Vagina (tissue), 2 donors: Measurements from ENCODE around the gene SYCP2L.

ENCODE experiments used
- POLR2A ChIP-seq, 2 donors: fragments of 450-650 bp; IDR thresholded peaks; one replicate each; pipeline ENCODE4 v1.6.1; 2017; ENCODE audit warnings: antibody characterized with exemption in 2 of 2, mild to moderate bottlenecking in 2 of 2, moderate library complexity in 2 of 2
- POLR2AphosphoS5 ChIP-seq, 2 donors: sonication (generic); formaldehyde crosslinking; IDR thresholded peaks; one replicate each; pipeline ENCODE4 v1.9.0; 2017; ENCODE audit warnings: antibody characterized with exemption in 2 of 2, mild to moderate bottlenecking in 2 of 2, low read depth in 1 of 2; ENCODE audit not compliant: insufficient read depth in 1 of 2
- TF ChIP-seq, protein P1 (sequence below), 3 experiments: fragments of 450-650 bp in 2 of 3; fragments of 200-600 bp in 1 of 3; sonication (generic) in 1 of 3; IDR thresholded peaks; one replicate each; pipeline ENCODE4 v1.5.1; 2017 to 2019; ENCODE audit warnings: antibody characterized with exemption in 3 of 3, mild to moderate bottlenecking in 2 of 3, moderate library complexity in 2 of 3

DNA sequence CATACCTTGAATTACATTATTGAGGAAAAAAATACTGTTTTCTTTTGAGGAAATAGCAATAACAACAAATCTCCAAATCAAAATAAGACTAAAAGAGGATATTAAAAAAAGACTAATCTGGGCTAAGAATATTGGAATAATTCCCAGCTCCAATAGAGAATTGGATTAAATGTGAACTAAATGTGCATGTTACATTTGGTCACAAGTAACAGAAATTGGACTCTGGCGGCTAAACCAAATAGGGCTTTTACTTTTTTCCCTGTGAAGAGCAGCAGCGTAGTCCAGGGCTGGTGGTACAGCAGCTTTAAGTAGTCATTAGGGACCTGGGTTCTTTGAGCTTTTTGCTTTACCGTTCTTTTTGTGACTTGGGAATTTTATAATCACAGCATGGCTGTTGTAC is 85.3 kb downstream of the SYCP2L start:
- TF ChIP-seq POLR2AphosphoS5 (IDR thresholded peaks at IDR 0.05; ENCODE audit: insufficient read depth in 1 of 2, low read depth in 1 of 2): no peak
- TF ChIP-seq, protein P1, sequence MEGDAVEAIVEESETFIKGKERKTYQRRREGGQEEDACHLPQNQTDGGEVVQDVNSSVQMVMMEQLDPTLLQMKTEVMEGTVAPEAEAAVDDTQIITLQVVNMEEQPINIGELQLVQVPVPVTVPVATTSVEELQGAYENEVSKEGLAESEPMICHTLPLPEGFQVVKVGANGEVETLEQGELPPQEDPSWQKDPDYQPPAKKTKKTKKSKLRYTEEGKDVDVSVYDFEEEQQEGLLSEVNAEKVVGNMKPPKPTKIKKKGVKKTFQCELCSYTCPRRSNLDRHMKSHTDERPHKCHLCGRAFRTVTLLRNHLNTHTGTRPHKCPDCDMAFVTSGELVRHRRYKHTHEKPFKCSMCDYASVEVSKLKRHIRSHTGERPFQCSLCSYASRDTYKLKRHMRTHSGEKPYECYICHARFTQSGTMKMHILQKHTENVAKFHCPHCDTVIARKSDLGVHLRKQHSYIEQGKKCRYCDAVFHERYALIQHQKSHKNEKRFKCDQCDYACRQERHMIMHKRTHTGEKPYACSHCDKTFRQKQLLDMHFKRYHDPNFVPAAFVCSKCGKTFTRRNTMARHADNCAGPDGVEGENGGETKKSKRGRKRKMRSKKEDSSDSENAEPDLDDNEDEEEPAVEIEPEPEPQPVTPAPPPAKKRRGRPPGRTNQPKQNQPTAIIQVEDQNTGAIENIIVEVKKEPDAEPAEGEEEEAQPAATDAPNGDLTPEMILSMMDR (IDR thresholded peaks at IDR 0.05): no peak
- TF ChIP-seq POLR2A (IDR thresholded peaks at IDR 0.05): no peak
